ENCODE data around the gene SLC6A6. TPM values are rescaled to one million over a fixed set of nuclear protein-coding genes. Genes with fewer than 3 reads are reported as not detected.

Gene SLC6A6
- total RNA-seq, 1 donor from 2014 or later, result 46.3 TPM

- no peak overlapping the region for H3K27ac Mint-ChIP-seq (ENCODE audit: unreplicated experiment)
- peaks cover 40% of the 10 kb centered on the region for H3K4me1 Mint-ChIP-seq (ENCODE audit: unreplicated experiment)
- peaks cover 43% of the 10 kb centered on the region for H3K36me3 Mint-ChIP-seq (ENCODE audit: low read depth, unreplicated experiment)
- peaks cover 10% of the 10 kb centered on the region for H3K27me3 Mint-ChIP-seq (ENCODE audit: unreplicated experiment)
- H3K4me3 Mint-ChIP-seq (ENCODE audit: unreplicated experiment), result no peak overlapping the region
- no peak for DNase-seq (ENCODE audit: low spot score)
- no peak for TF ChIP-seq CTCF (IDR thresholded peaks at IDR 0.05; ENCODE audit: unreplicated experiment)
- H3K9me3 Mint-ChIP-seq (ENCODE audit: unreplicated experiment), result no peaks in the 10 kb centered on the region
Measured at GRCh38 chr3:14480207-14481017, 78.0 kb downstream of the SLC6A6 start.

DNA sequence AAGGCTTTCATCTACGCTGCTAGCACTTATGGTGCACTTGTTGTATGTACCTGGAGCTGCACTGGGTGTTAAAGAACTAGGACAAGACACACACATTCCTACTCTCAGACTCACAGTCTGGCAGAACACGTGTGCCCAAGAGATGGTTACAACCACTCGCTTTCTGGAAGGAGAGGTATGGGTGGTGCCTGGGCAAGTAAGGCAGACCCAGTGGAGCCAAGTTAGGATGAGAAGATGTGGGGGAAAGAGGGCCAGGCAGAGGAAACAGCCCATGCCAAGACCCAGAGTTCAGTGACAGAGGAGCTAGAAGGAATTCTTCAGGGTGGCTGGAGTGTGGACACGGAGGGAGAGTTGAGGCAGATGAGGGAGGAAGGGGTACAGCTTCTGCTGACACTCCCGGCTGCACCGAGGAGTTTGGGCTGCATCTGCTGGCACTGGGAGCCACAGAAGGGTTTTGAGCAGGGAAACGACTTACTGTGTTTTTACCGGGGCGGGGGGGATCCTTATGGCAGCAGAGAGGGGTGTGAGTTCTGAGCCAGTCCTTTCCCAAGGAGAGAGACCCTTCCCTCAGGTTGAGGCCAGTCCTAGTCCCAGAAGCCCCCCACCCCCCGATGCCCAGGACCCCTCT is 78.7 kb downstream of the SLC6A6 start:
- no peak for DNase-seq (ENCODE audit: low spot score)
- Mint-ChIP-seq H3K27ac (ENCODE audit: unreplicated experiment) (peak overlapping the region; percentile 38), H3K27me3 (ENCODE audit: unreplicated experiment) (peaks cover 7% of the 10 kb centered on the region), H3K9me3 (ENCODE audit: unreplicated experiment) (no peaks in the 10 kb centered on the region), H3K36me3 (ENCODE audit: low read depth, unreplicated experiment) (peaks cover 43% of the 10 kb centered on the region), H3K4me3 (ENCODE audit: unreplicated experiment) (peak overlapping the region; percentile 29), H3K4me1 (ENCODE audit: unreplicated experiment) (peaks cover 33% of the 10 kb centered on the region)
- no peak for TF ChIP-seq CTCF (IDR thresholded peaks at IDR 0.05; ENCODE audit: unreplicated experiment)

DNA sequence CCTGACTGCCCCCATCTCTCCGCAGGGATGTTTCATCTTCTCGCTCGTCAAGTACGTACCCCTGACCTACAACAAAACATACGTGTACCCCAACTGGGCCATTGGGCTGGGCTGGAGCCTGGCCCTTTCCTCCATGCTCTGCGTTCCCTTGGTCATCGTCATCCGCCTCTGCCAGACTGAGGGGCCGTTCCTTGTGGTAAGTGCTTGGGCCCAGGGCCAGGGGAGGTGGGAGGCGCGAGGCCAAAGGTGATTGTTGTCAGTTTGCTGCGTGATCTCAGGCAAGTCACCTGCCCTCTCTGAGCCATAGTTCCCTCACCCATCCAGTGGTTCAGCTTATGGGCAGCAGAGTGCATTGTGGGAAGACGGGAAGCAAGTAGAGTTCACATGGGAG is 79.2 kb downstream of the SLC6A6 start:
- H3K36me3 Mint-ChIP-seq (ENCODE audit: low read depth, unreplicated experiment), result peaks cover 42% of the 10 kb centered on the region
- peaks cover 33% of the 10 kb centered on the region for H3K4me1 Mint-ChIP-seq (ENCODE audit: unreplicated experiment)
- no peaks in the 10 kb centered on the region for H3K9me3 Mint-ChIP-seq (ENCODE audit: unreplicated experiment)
- peak overlapping the region; percentile 90 for H3K27ac Mint-ChIP-seq (ENCODE audit: unreplicated experiment)
- no peak for DNase-seq (ENCODE audit: low spot score)
- H3K27me3 Mint-ChIP-seq (ENCODE audit: unreplicated experiment), result peaks cover 7% of the 10 kb centered on the region
- TF ChIP-seq CTCF (IDR thresholded peaks at IDR 0.05; ENCODE audit: unreplicated experiment), result no peak
- peak overlapping the region; percentile 8 for H3K4me3 Mint-ChIP-seq (ENCODE audit: unreplicated experiment)

DNA sequence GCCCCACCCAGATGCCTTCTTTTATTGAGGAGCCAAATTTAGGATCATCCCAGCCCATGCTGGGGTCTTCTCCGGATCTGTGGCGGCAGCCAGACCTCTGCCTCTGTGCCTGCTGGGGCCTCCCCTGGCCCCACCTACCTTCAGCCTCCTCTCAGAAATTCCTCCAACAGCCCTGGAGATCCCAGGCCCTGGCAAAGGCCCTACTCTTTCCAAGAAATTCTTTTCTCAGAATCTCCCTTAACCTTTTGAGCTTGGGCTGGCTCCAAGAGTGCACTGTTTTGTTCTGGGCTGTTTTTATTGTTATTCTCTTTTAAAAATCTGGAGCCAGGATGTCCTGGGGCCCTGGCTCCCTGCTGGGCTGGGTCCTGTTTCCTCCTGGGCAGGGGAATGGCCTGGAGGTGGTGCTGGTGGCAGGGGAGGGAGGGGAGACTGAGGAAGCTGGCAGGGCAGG is 79.9 kb downstream of the SLC6A6 start:
- no peak for DNase-seq (ENCODE audit: low spot score)
- Mint-ChIP-seq H3K27me3 (ENCODE audit: unreplicated experiment) (peaks cover 7% of the 10 kb centered on the region), H3K9me3 (ENCODE audit: unreplicated experiment) (no peaks in the 10 kb centered on the region), H3K4me1 (ENCODE audit: unreplicated experiment) (peaks cover 36% of the 10 kb centered on the region), H3K4me3 (ENCODE audit: unreplicated experiment) (no peak overlapping the region), H3K36me3 (ENCODE audit: low read depth, unreplicated experiment) (peaks cover 41% of the 10 kb centered on the region), H3K27ac (ENCODE audit: unreplicated experiment) (peak overlapping the region; percentile 90)
- no peak for TF ChIP-seq CTCF (IDR thresholded peaks at IDR 0.05; ENCODE audit: unreplicated experiment)

DNA sequence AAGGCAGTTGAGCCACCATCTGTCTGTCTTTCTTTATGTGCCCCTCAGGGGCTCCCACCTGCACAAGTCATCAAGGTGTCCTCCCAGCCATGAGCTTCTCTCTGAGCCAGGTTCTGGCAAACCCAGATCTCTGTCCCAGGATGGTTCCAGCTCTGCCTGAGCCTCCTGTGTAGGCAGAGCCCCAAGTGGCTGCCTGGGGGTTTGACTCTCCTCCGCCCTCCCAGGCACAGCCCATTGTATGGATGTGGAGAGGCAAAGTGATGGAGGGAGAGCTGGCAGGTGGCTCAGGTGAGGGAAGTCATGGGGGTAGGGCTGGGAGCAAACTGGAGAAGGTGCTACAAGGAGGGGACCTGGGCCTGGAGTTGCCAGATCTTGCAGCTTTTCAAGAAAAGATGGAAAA is 80.9 kb downstream of the SLC6A6 start:
- Mint-ChIP-seq H3K4me1 (ENCODE audit: unreplicated experiment) (peaks cover 39% of the 10 kb centered on the region), H3K4me3 (ENCODE audit: unreplicated experiment) (no peak overlapping the region), H3K36me3 (ENCODE audit: low read depth, unreplicated experiment) (peaks cover 31% of the 10 kb centered on the region), H3K9me3 (ENCODE audit: unreplicated experiment) (no peaks in the 10 kb centered on the region), H3K27ac (ENCODE audit: unreplicated experiment) (no peak overlapping the region), H3K27me3 (ENCODE audit: unreplicated experiment) (peaks cover 6% of the 10 kb centered on the region)
- no peak for DNase-seq (ENCODE audit: low spot score)
- no peak for TF ChIP-seq CTCF (IDR thresholded peaks at IDR 0.05; ENCODE audit: unreplicated experiment)
